AG04449 (cell line): ENCODE results near the gene NHERF2.

Experiments used
- CTCF ChIA-PET: fragments of 350-600 bp; formaldehyde crosslinking; extraction: SDS; loops from one replicate; lab custom pipeline; 2021; ENCODE audit warnings: antibody characterized with exemption; lab: Yijun Ruan, JAX
- POLR2A ChIA-PET: fragments of 400-600, 350-600 bp; formaldehyde crosslinking; extraction: SDS; loops from one replicate; lab custom pipeline; 2020; ENCODE audit warnings: antibody characterized with exemption, inconsistent platforms; lab: Yijun Ruan, JAX
- DNase-seq: peaks from one replicate; pipeline ENCODE4 v3.0.0-alpha.2; 2010; ENCODE audit warnings: low read depth, low spot score
- H3K4me3 ChIP-seq: 2 replicates; pipeline ENCODE4 v1.5.1; 2011; ENCODE audit warnings: low read depth, mild to moderate bottlenecking, control low read depth, low read length
- TF ChIP-seq, protein P1 (sequence below): IDR thresholded peaks from one replicate; pipeline ENCODE4 v1.5.1; 2011; ENCODE audit warnings: mild to moderate bottlenecking, moderate library complexity, low read length, control low read depth, inconsistent platforms; ENCODE audit not compliant: insufficient read depth; ENCODE audit errors: missing control alignments

Gene NHERF2

DNA sequence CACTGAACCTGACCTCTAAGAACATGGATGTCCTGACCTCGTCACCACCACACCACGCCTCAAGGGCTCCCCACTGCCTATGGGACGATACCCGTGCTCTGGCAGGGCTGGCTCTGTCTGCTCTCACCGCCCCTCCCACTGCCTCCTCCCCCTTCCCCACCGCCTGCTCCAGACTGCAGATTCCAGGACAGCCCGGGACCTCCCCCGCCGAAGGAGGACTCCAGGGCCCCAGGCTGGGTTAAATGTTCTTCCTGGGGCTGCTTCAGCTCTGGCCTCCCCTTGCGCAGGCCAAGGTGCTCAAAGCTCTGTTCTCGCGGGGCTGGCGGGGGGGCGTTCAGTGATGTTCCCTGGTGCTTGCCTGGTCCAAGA is 4.0 kb upstream of the NHERF2 start:
- TF ChIP-seq, protein P1, sequence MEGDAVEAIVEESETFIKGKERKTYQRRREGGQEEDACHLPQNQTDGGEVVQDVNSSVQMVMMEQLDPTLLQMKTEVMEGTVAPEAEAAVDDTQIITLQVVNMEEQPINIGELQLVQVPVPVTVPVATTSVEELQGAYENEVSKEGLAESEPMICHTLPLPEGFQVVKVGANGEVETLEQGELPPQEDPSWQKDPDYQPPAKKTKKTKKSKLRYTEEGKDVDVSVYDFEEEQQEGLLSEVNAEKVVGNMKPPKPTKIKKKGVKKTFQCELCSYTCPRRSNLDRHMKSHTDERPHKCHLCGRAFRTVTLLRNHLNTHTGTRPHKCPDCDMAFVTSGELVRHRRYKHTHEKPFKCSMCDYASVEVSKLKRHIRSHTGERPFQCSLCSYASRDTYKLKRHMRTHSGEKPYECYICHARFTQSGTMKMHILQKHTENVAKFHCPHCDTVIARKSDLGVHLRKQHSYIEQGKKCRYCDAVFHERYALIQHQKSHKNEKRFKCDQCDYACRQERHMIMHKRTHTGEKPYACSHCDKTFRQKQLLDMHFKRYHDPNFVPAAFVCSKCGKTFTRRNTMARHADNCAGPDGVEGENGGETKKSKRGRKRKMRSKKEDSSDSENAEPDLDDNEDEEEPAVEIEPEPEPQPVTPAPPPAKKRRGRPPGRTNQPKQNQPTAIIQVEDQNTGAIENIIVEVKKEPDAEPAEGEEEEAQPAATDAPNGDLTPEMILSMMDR = no peak
- no peak for DNase-seq
- ChIA-PET POLR2A (interaction anchor here (0.6 to 1.2 kb wide), 4 partner anchors 13 to 133 kb away, joined by 3 to 6 read pairs (median 4); partner anchors contain the start of genes NTHL1, TRAF7 and TSC2), CTCF (interaction anchor here (0.6 to 8.2 kb wide), 29 partner anchors 10 to 132 kb away, joined by 3 to 135 read pairs (median 5); partner anchors contain the start of genes NTHL1, PKD1, RAB26 and TSC2)
- H3K4me3 ChIP-seq = peak overlapping the region; percentile 46

DNA sequence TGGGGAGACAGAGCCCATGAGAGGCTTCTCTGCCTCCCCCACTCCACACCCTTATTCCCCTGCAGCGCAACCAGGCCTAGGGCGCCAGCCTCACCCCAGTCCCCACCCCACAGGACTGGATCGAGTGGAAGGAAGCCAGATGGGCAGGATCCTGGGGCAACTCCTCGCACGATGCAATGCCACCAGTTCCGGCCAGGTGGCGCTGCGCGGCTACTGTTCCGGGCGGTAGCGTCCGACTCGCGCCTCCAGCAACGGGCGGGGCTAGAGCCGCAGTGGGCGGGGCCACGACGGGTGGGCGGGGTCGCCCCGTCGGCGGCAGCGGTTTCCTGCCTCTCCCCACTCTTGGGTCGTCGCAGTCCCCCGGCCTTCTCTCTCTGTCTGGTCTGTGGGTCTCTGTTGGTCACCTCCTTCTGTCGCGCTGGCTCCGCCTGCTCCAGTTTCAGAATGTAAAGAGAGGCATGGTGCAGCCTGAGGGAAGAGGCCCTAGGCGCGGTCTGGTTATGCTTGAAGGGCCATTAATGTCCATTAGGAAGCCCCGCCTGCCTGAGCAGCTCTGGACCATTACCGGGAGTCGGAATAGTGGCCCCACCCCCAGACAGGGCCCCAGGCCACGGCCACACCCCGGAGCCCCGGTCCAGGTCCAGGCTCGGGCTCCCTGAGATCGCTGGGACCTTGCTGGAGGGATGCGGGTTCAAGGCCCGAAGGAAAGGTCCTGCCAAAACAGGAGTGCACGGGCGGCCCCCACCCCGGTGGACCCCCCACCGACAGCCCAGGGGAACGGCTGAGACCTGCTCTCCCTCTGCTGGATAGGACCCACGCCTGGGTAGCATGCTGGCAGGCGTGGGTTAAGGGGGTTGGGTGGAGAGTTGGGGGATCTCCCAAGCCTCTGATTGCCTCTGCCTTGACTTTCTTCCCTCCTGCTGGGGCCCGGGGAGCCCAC is 3.3 kb upstream of the NHERF2 start:
- ChIA-PET POLR2A (interaction anchor here (0.6 to 1.2 kb wide), 5 partner anchors 9 to 132 kb away, joined by 3 to 6 read pairs (median 4); partner anchors contain the start of genes NTHL1, TRAF7 and TSC2), CTCF (interaction anchor here (0.6 to 8.2 kb wide), 30 partner anchors 9 to 157 kb away, joined by 3 to 135 read pairs (median 5); partner anchors contain the start of genes NTHL1, PKD1, RAB26 and TSC2)
- DNase-seq = no peak
- peak overlapping the region; percentile 46 for H3K4me3 ChIP-seq
- TF ChIP-seq, protein P1 = peak; percentile 98

DNA sequence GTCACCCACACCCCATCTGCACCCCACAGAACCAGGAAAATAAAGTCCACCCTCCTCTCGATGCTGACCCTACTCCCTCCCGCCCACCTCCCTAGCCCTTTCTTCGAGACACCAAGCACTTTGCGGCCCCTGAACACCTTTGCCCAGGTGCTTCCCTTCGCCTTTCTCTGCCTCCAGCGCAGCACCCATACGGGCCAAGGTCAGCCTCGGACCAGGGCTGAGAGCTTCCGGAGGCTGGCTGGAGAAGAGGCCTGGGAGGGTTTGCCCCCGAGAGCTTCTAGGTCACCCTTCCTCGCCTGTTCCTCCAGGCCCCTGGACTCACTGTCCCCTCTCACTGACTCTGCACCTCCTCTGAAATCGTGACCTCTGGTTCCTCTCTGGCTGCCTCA is 2.7 kb upstream of the NHERF2 start:
- no peak for DNase-seq
- CTCF ChIA-PET = interaction anchor here (0.9 to 8.2 kb wide), 8 partner anchors 9 to 158 kb away, joined by 3 to 135 read pairs (median 12); partner anchors contain the start of gene RAB26
- no peak overlapping the region for H3K4me3 ChIP-seq
- POLR2A ChIA-PET = interaction anchor here (1.0 kb wide), 1 partner anchor 8 kb away, joined by 4 read pairs; no protein-coding TSS in a partner anchor
- TF ChIP-seq, protein P1 = no peak

DNA sequence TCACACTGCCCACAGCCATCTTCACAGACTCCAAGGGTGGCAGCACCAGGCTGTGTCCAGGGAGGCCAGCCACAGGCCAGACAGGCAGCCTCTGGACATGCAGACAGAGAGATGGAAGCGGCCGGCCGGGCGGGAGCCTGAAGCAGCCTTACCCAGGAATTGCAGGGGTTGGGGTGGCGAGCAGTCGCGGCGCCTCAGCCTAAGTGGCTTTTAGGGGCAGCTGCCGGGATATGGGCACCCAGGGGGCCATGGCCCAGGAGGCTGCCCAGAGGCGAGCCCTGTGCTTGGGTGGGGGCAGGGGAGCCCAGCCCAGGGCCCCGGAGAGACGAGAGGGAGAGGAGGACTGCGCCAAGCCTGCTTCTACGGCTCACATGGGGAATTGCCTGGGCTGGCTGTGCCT is 1.5 kb upstream of the NHERF2 start:
- ChIA-PET CTCF (interaction anchor here (1.1 to 8.2 kb wide), 6 partner anchors 9 to 118 kb away, joined by 3 to 135 read pairs (median 25); partner anchors contain the start of genes NTHL1, RAB26 and TSC2), POLR2A (no interaction called here)
- TF ChIP-seq, protein P1 = no peak
- H3K4me3 ChIP-seq = no peak overlapping the region
- DNase-seq = no peak

DNA sequence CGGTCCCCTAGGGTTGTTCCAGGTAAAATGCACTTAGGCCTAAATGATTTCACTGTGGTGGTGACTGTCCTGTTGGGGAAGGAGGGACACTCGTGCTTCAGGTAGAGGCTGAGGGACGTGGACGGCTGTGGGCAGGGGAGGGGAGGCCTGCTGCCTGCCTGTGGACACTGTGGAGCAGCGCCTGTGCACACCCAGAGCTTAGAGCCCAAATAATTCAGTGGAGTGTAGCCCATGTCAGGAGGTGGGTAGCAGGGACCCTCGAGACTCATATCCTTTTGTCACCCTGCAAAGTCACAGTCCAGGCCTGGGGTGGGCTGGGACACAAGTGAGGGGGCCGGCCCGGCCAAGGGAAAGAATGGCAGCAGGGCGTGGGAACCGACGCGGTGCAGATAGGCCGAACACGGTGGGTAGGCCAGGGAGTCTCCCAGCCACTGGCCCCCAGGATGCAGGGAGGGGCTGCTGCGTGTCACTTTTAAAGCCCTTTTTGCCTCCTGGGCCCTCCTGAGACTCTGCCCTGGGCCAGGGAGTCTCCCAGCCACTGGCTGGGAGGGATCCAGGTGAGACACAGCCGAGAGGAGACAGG is 733 bp upstream of the NHERF2 start:
- POLR2A ChIA-PET = interaction anchor here (1.8 kb wide), 1 partner anchor 129 kb away, joined by 11 read pairs; the partner anchor contains the start of gene TRAF7
- DNase-seq = no peak
- H3K4me3 ChIP-seq = peak overlapping the region; percentile 83
- CTCF ChIA-PET = interaction anchor here (1.3 to 8.2 kb wide), 3 partner anchors 9 to 118 kb away, joined by 3 to 135 read pairs (median 13); partner anchors contain the start of gene RAB26
- TF ChIP-seq, protein P1 = no peak
